Stomach (tissue), 9 donors: Measurements from ENCODE around the gene KRT14. TPM values are rescaled to one million over a fixed set of nuclear protein-coding genes. Genes with fewer than 3 reads are reported as not detected.

Experiments
- DNase-seq, 2 donors: peaks; one replicate each; pipeline versions ENCODE4 v3.0.0 to v3.0.0-alpha.2; 2013 to 2019
- H3K27ac ChIP-seq, 5 donors: fragments of 200-600 bp in 4 of 5; sonication (generic) in 4 of 5; one replicate each; pipeline ENCODE4 v1.5.1; 2013 to 2019; ENCODE audit warnings: mild to moderate bottlenecking in 1 of 5, moderate library complexity in 1 of 5
- H3K27me3 ChIP-seq, 3 donors: fragments of 200-600 bp; sonication (generic); one replicate each; pipeline ENCODE4 v1.5.1; 2017 to 2019; ENCODE audit warnings: mixed run types in 1 of 3
- H3K36me3 ChIP-seq, 4 donors: fragments of 200-600 bp; sonication (generic); 1 replicate in 3 of 4; 2 replicates in 1 of 4; pipeline ENCODE4 v1.5.1; 2016 to 2019
- H3K4me1 ChIP-seq, 4 donors: fragments of 200-600 bp; sonication (generic); one replicate each; pipeline ENCODE4 v1.5.1; 2016 to 2019
- H3K4me3 ChIP-seq, 4 donors: fragments of 200-600 bp; sonication (generic) in 3 of 4; one replicate each; pipeline ENCODE4 v1.5.1; 2016 to 2019; ENCODE audit warnings: mild to moderate bottlenecking in 1 of 4
- H3K9me3 ChIP-seq, 4 donors: fragments of 200-600 bp; sonication (generic); one replicate each; pipeline ENCODE4 v1.5.1; 2016 to 2019
- EP300 ChIP-seq: sonication (generic); formaldehyde crosslinking; IDR thresholded peaks from one replicate; pipeline ENCODE4 v1.6.1; 2017; ENCODE audit warnings: antibody characterized with exemption
- POLR2A ChIP-seq, 4 donors: fragments of 450-650 bp; IDR thresholded peaks; one replicate each; pipeline ENCODE4 v1.6.1; 2016; ENCODE audit warnings: antibody characterized with exemption in 4 of 4, control low read depth in 2 of 4, mild to moderate bottlenecking in 1 of 4, moderate library complexity in 1 of 4
- POLR2AphosphoS5 ChIP-seq, 3 donors: sonication (generic); formaldehyde crosslinking; IDR thresholded peaks; one replicate each; pipeline ENCODE4 v1.6.1; 2016; ENCODE audit warnings: antibody characterized with exemption in 3 of 3
- WGBS, 5 donors: extraction: QIAGEN DNeasy Blood & Tissue Kit in 3 of 5; methylation state at CpG; one replicate each; pipeline versions ENCODE4 v1.1.5 to v1.1.7; 2013 to 2018; 5-methylcytosine and 5-hydroxymethylcytosine counted together
- intact Hi-C: fragments of 100-400 bp; cut with DNase I; formaldehyde crosslinking; loops from one replicate; pipeline ENCODE4 v1.15.1; 2023; ENCODE audit warnings: low total_unique reads
- polyA plus RNA-seq, 3 donors: library from polyadenylated mRNA; stranded (reverse); fragments of 200-250 nt; gene quantifications; one replicate each; pipeline ENCODE4 v1.2.3, GENCODE V29; 2013
- total RNA-seq, 5 donors: library from RNA; depleted of rRNA; stranded (reverse); fragments of >200 nt; gene quantifications; one replicate each; pipeline versions ENCODE4 v1.1.0 to v1.2.3, GENCODE V29; 2014 to 2016
- TF ChIP-seq, protein P1 (sequence below), 7 experiments: fragments of 450-650 bp in 4 of 7; fragments of 200-600 bp in 3 of 7; sonication (generic) in 3 of 7; IDR thresholded peaks; one replicate each; pipeline ENCODE4 v1.5.1; 2016 to 2019; ENCODE audit warnings: antibody characterized with exemption in 7 of 7, control low read depth in 2 of 7, mild to moderate bottlenecking in 1 of 7
- donor health status: healthy with polysubstance abuse.
- donor health status: Bipolar disorder and iron deficiency.
- donor health status: healthy.

Gene KRT14
- total and polyA plus RNA-seq, 8 donors = 1.3 to 164 (median 2.4) TPM; not detected in 5

DNA sequence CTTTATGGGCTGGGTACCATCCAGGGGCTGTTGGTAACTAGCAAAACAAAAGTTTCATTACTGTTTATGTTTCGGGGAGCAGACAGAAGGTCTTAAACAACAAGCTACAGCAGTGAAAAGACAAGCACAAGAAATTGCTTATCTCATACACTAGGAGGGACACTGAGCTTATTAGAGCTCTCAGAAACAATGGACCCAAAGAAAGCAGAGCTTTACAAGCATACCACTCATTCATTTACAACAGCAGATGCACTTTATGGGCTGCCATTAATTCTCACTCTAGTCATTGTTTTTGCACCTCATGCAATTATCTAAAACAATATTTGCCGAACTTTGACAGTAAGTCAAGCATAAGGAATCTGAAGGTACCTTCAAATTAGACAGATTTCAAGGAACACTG is 15.8 kb upstream of the KRT14 start:
- H3K27me3 ChIP-seq = peaks cover 0 to 7% (median 3%) of the 10 kb centered on the region in 3 donors
- H3K4me3 ChIP-seq = no peak overlapping the region
- TF ChIP-seq EP300 = no peak
- TF ChIP-seq, protein P1, sequence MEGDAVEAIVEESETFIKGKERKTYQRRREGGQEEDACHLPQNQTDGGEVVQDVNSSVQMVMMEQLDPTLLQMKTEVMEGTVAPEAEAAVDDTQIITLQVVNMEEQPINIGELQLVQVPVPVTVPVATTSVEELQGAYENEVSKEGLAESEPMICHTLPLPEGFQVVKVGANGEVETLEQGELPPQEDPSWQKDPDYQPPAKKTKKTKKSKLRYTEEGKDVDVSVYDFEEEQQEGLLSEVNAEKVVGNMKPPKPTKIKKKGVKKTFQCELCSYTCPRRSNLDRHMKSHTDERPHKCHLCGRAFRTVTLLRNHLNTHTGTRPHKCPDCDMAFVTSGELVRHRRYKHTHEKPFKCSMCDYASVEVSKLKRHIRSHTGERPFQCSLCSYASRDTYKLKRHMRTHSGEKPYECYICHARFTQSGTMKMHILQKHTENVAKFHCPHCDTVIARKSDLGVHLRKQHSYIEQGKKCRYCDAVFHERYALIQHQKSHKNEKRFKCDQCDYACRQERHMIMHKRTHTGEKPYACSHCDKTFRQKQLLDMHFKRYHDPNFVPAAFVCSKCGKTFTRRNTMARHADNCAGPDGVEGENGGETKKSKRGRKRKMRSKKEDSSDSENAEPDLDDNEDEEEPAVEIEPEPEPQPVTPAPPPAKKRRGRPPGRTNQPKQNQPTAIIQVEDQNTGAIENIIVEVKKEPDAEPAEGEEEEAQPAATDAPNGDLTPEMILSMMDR (IDR thresholded peaks at IDR 0.05) = no peak
- TF ChIP-seq POLR2A (IDR thresholded peaks at IDR 0.05) = no peak
- TF ChIP-seq POLR2AphosphoS5 (IDR thresholded peaks at IDR 0.05) = no peak
- H3K36me3 ChIP-seq = no peaks in the 10 kb centered on the region
- no peak for DNase-seq
- WGBS, 5 donors = 45 to 80% (median 62%) methylated on average over 2 of the region's 2 CpGs
- peaks cover 0 to 16% (median 14%) of the 10 kb centered on the region in 4 donors for H3K9me3 ChIP-seq
- intact Hi-C loops = no loop called here
- no peaks in the 10 kb centered on the region for H3K4me1 ChIP-seq
- H3K27ac ChIP-seq = no peak overlapping the region

- DNase-seq = no peak
- TF ChIP-seq POLR2A (IDR thresholded peaks at IDR 0.05) = no peak
- no peak for TF ChIP-seq POLR2AphosphoS5 (IDR thresholded peaks at IDR 0.05)
- TF ChIP-seq, protein P1 (IDR thresholded peaks at IDR 0.05) = no peak
- TF ChIP-seq EP300 = no peak
- Histone ChIP-seq H3K9me3 (no peaks in the 10 kb centered on the region), H3K4me3 (no peak overlapping the region), H3K36me3 (no peaks in the 10 kb centered on the region), H3K27me3 (peaks cover 0 to 10% (median 0%) of the 10 kb centered on the region in 3 donors), H3K27ac (no peak overlapping the region), H3K4me1 (no peaks in the 10 kb centered on the region)
- 57 to 69% (median 64%) methylated on average over 4 of the region's 4 CpGs for WGBS, 5 donors
- intact Hi-C loops = no loop called here
Measured at GRCh38 chr17:41600318-41600717, 13.6 kb upstream of the KRT14 start.

DNA sequence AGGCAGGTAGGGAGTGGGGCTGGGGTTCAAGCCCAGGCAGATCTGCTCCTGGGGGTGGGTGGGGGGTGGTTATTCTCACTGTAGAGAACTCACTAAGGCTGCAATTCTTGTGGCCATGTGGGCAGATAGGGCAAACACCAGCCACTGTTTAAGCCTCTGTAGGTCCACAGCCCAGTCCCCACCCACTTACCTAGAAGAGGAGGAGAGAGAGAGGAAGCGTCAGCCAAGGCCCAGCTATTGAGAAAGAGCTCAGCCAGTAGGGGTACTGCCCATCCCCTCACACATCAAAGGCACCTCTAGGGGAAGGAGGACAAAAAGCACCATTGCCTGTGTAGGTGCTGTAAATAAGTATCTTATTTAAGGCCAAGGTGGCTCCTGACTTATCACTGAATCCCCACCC is 13.0 kb upstream of the KRT14 start:
- Histone ChIP-seq H3K4me3 (no peak overlapping the region), H3K27me3 (peaks cover 0 to 14% (median 0%) of the 10 kb centered on the region in 3 donors), H3K4me1 (no peaks in the 10 kb centered on the region), H3K27ac (no peak overlapping the region), H3K9me3 (no peaks in the 10 kb centered on the region), H3K36me3 (no peaks in the 10 kb centered on the region)
- intact Hi-C loops = no loop called here
- TF ChIP-seq POLR2A (IDR thresholded peaks at IDR 0.05) = no peak
- no peak for TF ChIP-seq EP300
- TF ChIP-seq, protein P1 (IDR thresholded peaks at IDR 0.05) = no peak
- TF ChIP-seq POLR2AphosphoS5 (IDR thresholded peaks at IDR 0.05) = no peak
- no peak for DNase-seq
- 33 to 57% (median 43%) methylated on average over 1 of the region's 1 CpG for WGBS, 5 donors

GRCh38 chr17:41595585-41595984 is 8.9 kb upstream of the KRT14 start:
- no peaks in the 10 kb centered on the region for H3K36me3 ChIP-seq
- no peaks in the 10 kb centered on the region for H3K4me1 ChIP-seq
- no peak for TF ChIP-seq EP300
- no peak for TF ChIP-seq POLR2A (IDR thresholded peaks at IDR 0.05)
- TF ChIP-seq, protein P1 (IDR thresholded peaks at IDR 0.05) = no peak
- no peak for TF ChIP-seq POLR2AphosphoS5 (IDR thresholded peaks at IDR 0.05)
- DNase-seq = no peak
- no peak overlapping the region for H3K4me3 ChIP-seq
- no peak overlapping the region for H3K27ac ChIP-seq
- H3K9me3 ChIP-seq = no peaks in the 10 kb centered on the region
- WGBS, 5 donors = 62 to 76% (median 66%) methylated on average over 8 of the region's 8 CpGs
- peaks cover 0 to 40% (median 0%) of the 10 kb centered on the region in 3 donors for H3K27me3 ChIP-seq
- intact Hi-C loops = no loop called here
